B cell (primary cell): ENCODE results near the gene RD3L. TPM values are rescaled to one million over a fixed set of nuclear protein-coding genes. Genes with fewer than 3 reads are reported as not detected.

ENCODE experiments used
- ATAC-seq: fragments of 200-7000 bp; cut with Tn5 transposase; one replicate; pipeline ENCODE4 v1.10.0; 2021; ENCODE audit warnings: low read depth, mild to moderate bottlenecking, moderate number of reproducible peaks, moderate library complexity
- CTCF ChIA-PET: fragments of 350-600 bp; sonication (Branson Sonifier 250); formaldehyde crosslinking; loops from one replicate; lab custom pipeline; 2021; ENCODE audit warnings: antibody characterized with exemption, inconsistent platforms; lab: Charles Lee
- POLR2A ChIA-PET: fragments of 350-600 bp; sonication (Branson Sonifier 250); formaldehyde crosslinking; loops from one replicate; lab custom pipeline; 2021; ENCODE audit warnings: antibody characterized with exemption; lab: Charles Lee
- DNase-seq: peaks from one replicate; pipeline ENCODE4 v3.0.0; 2013
- H2AFZ ChIP-seq: 2 replicates; pipeline ENCODE4 v1.6.1; 2012; ENCODE audit warnings: mild to moderate bottlenecking, low read depth, low read length; ENCODE audit not compliant: insufficient read depth, poor library complexity, severe bottlenecking
- H3K27ac ChIP-seq, 2 donors: 1 replicate in 1 of 2; 2 replicates in 1 of 2; pipeline ENCODE4 v1.5.1; 2012 to 2013; ENCODE audit warnings: low read length in 2 of 2, mild to moderate bottlenecking in 2 of 2, moderate library complexity in 1 of 2
- H3K27me3 ChIP-seq, 4 experiments: fragments of 200-600 bp in 1 of 4; sonication (generic) in 1 of 4; replicated peaks in 1 of 4; 1 replicate in 2 of 4; 2 replicates in 2 of 4; pipeline versions ENCODE4 v1.6.1 to v1.7.0; 2013 to 2016; ENCODE audit warnings: low read length in 3 of 4, mild to moderate bottlenecking in 2 of 4, mixed read lengths in 1 of 4, moderate library complexity in 1 of 4; ENCODE audit not compliant: insufficient read depth in 4 of 4, control insufficient read depth in 3 of 4; ENCODE audit errors: control extremely low read depth in 1 of 4
- H3K36me3 ChIP-seq, 2 experiments: replicated peaks in 1 of 2; 1 replicate in 1 of 2; 2 replicates in 1 of 2; pipeline versions ENCODE4 v1.6.1 to v1.7.1; 2013; ENCODE audit warnings: low read length in 1 of 2; ENCODE audit not compliant: insufficient read depth in 2 of 2, control insufficient read depth in 1 of 2; ENCODE audit errors: control extremely low read depth in 1 of 2, extremely low read depth in 1 of 2
- H3K4me1 ChIP-seq, 2 donors: fragments of 200-600 bp in 1 of 2; sonication (generic) in 1 of 2; 1 replicate in 1 of 2; 2 replicates in 1 of 2; pipeline versions ENCODE4 v1.5.1 to v1.6.1; 2013 to 2017; ENCODE audit warnings: low read length in 2 of 2; ENCODE audit not compliant: control insufficient read depth in 2 of 2, insufficient read depth in 2 of 2
- H3K4me2 ChIP-seq: replicated peaks from 2 replicates; pipeline ENCODE3; 2012; ENCODE audit warnings: mild to moderate bottlenecking, low read depth, low read length; ENCODE audit not compliant: poor library complexity, severe bottlenecking
- H3K4me3 ChIP-seq, 5 experiments: fragments of 200-600 bp in 1 of 5; sonication (generic) in 1 of 5; 1 replicate in 3 of 5; 2 replicates in 2 of 5; pipeline versions ENCODE4 v1.5.1 to v1.7.0; 2011 to 2016; ENCODE audit warnings: low read length in 4 of 5, mild to moderate bottlenecking in 4 of 5, low read depth in 2 of 5, control low read depth in 1 of 5, moderate library complexity in 1 of 5; ENCODE audit not compliant: insufficient read depth in 1 of 5; ENCODE audit errors: control extremely low read depth in 1 of 5, extremely low read depth in 1 of 5
- H3K79me2 ChIP-seq: fragments of 200-600 bp; sonication (generic); one replicate; pipeline ENCODE4 v1.6.0; 2016; ENCODE audit warnings: low read length; ENCODE audit not compliant: control insufficient read depth, insufficient read depth
- H3K9ac ChIP-seq: fragments of 200-600 bp; sonication (generic); 2 replicates; pipeline ENCODE4 v1.6.1; 2017; ENCODE audit warnings: mild to moderate bottlenecking, low read length, moderate library complexity
- H3K9me3 ChIP-seq, 3 donors: one replicate each; pipeline versions ENCODE4 v1.6.1 to v1.7.1; 2013; ENCODE audit warnings: low read length in 2 of 3; ENCODE audit not compliant: control insufficient read depth in 2 of 3, insufficient read depth in 1 of 3; ENCODE audit errors: control extremely low read depth in 1 of 3
- H4K20me1 ChIP-seq: 2 replicates; pipeline ENCODE4 v1.6.0; 2012; ENCODE audit warnings: mild to moderate bottlenecking, low read length; ENCODE audit not compliant: insufficient read depth, control insufficient read depth, poor library complexity, severe bottlenecking
- H3K27ac Mint-ChIP-seq: one replicate; pipeline ENCODE4 v1.8.0; 2021; ENCODE audit warnings: mixed read lengths
- H3K27me3 Mint-ChIP-seq: one replicate; pipeline ENCODE4 v1.8.0; 2021; ENCODE audit warnings: mixed read lengths
- H3K4me1 Mint-ChIP-seq: one replicate; pipeline ENCODE4 v1.8.0; 2021; ENCODE audit warnings: mixed read lengths
- H3K4me3 Mint-ChIP-seq: one replicate; pipeline ENCODE4 v1.8.0; 2021; ENCODE audit warnings: mixed read lengths
- H3K9me3 Mint-ChIP-seq: one replicate; pipeline ENCODE4 v1.8.0; 2022; ENCODE audit warnings: mixed read lengths; ENCODE audit not compliant: insufficient read depth
- CTCF ChIP-seq: fragments of 200-600 bp; IDR thresholded peaks from one replicate; pipeline ENCODE4 v1.8.0; 2022; ENCODE audit warnings: antibody characterized with exemption, mild to moderate bottlenecking
- EZH2 ChIP-seq: IDR thresholded peaks from 2 replicates; pipeline ENCODE4 v1.6.1; 2012; ENCODE audit warnings: borderline replicate concordance, low read depth, mild to moderate bottlenecking, moderate library complexity, low read length; ENCODE audit not compliant: insufficient read depth, poor library complexity, severe bottlenecking
- WGBS: methylation state at CpG from one replicate; pipeline ENCODE4 v1.1.5; 2013; ENCODE audit warnings: missing lambda C conversion rate; ENCODE audit not compliant: insufficient coverage; 5-methylcytosine and 5-hydroxymethylcytosine counted together
- intact Hi-C: fragments of 100-400 bp; cut with micrococcal nuclease; formaldehyde crosslinking; loops from one replicate; pipeline ENCODE4 v1.10.0; 2022
- polyA minus RNA-seq: library from RNA; depleted of rRNA, polyadenylated mRNA; stranded (reverse); fragments of >200 nt; gene quantifications from 2 replicates; pipeline ENCODE4 v1.2.3, GENCODE V29; 2012
- polyA plus RNA-seq: library from polyadenylated mRNA; depleted of rRNA; stranded (reverse); fragments of >200 nt; gene quantifications from 2 replicates; pipeline ENCODE4 v1.2.3, GENCODE V29; 2012
- total RNA-seq, 2 donors: library from RNA; stranded (reverse); fragments of 120-200 nt in 1 of 2; gene quantifications; 1 replicate in 1 of 2; 2 replicates in 1 of 2; pipeline versions ENCODE4 v1.2.3 to v1.2.4, GENCODE V29; 2013 to 2022

RD3L gene
- total RNA-seq (not detected in 2 replicates), polyA plus RNA-seq (not detected in 2 replicates), polyA minus RNA-seq (not detected in 2 replicates)
- not detected for total RNA-seq (2013)

- peaks cover 0 to 2% (median 0%) of the 10 kb centered on the region in 3 donors for H3K9me3 ChIP-seq
- H3K27ac Mint-ChIP-seq: no peak within 1 kb of the TSS
- TF ChIP-seq EZH2 (no peak), CTCF (no peak)
- CTCF ChIA-PET: interaction anchor here (0.6 kb wide), 1 partner anchor 35 kb away, joined by 5 read pairs; no protein-coding TSS in a partner anchor
- peaks cover 45% of the 10 kb centered on the region for H3K27me3 Mint-ChIP-seq
- peaks cover 5% of the 10 kb centered on the region for H3K9me3 Mint-ChIP-seq
- H3K27me3 ChIP-seq: peaks cover 0 to 15% (median 1%) of the 10 kb centered on the region in 4 experiments
- no peak within 1 kb of the TSS for H3K4me3 ChIP-seq
- no peak within 1 kb of the TSS for H3K4me3 Mint-ChIP-seq
- DNase-seq: no peak
- no peak within 1 kb of the TSS for H3K27ac ChIP-seq
- H3K9ac ChIP-seq: no peak within 1 kb of the TSS
- H3K79me2 ChIP-seq: no peaks in the 10 kb centered on the region
- no peaks in the 10 kb centered on the region for H3K36me3 ChIP-seq
- H2AFZ ChIP-seq: no peak within 1 kb of the TSS
- H3K4me2 ChIP-seq: no peak within 1 kb of the TSS
- intact Hi-C loops: no loop called here
- 97% methylated on average over 8 of the region's 14 CpGs for WGBS
- H3K4me1 Mint-ChIP-seq: no peaks in the 10 kb centered on the region
- H3K4me1 ChIP-seq: no peaks in the 10 kb centered on the region
- H4K20me1 ChIP-seq: no peaks in the 10 kb centered on the region
- POLR2A ChIA-PET: no interaction called here
- ATAC-seq: no peak
These were observed at the start of gene RD3L for GRCh38 chr14:103941973-103942736. Gene RD3L (minus strand): TSS chr14:103942529. CDS start chr14:103941695, 834 bp downstream.

GRCh38 chr14:103989964-103990363 lies 47.6 kb upstream of the RD3L start:
- Histone ChIP-seq H4K20me1 (no peaks in the 10 kb centered on the region), H3K4me1 (no peaks in the 10 kb centered on the region), H3K4me3 (no peak overlapping the region), H3K4me2 (no peak overlapping the region), H3K9me3 (peaks cover 0 to 19% (median 5%) of the 10 kb centered on the region in 3 donors), H3K9ac (no peak overlapping the region), H3K36me3 (no peaks in the 10 kb centered on the region), H3K27ac (no peak overlapping the region), H2AFZ (no peak overlapping the region), H3K27me3 (peaks cover 0 to 6% (median 0%) of the 10 kb centered on the region in 4 experiments), H3K79me2 (no peaks in the 10 kb centered on the region)
- ChIA-PET CTCF (no interaction called here), POLR2A (no interaction called here)
- ATAC-seq (no peak), DNase-seq (no peak)
- intact Hi-C loops: no loop called here
- no peak for TF ChIP-seq EZH2
- no peak for TF ChIP-seq CTCF
- H3K9me3 Mint-ChIP-seq: peaks cover 16% of the 10 kb centered on the region
- H3K27ac Mint-ChIP-seq: no peak overlapping the region
- no peaks in the 10 kb centered on the region for H3K4me1 Mint-ChIP-seq
- H3K27me3 Mint-ChIP-seq: peaks cover 39% of the 10 kb centered on the region
- H3K4me3 Mint-ChIP-seq: no peak overlapping the region
- 100% methylated on average over 2 of the region's 4 CpGs for WGBS
